Cardiac fibroblast (primary cell): ENCODE data around the gene SRGN.
"Not testable (repeated sequence)": the region's sequence is repeated elsewhere in the genome, so short reads cannot be mapped to it uniquely, and the experiment has no call there.

ENCODE experiments used
- DNase-seq, 2 donors: peaks; one replicate each; pipeline versions ENCODE4 v3.0.0 to v3.0.0-alpha.2; 2010; ENCODE audit warnings: low read depth in 2 of 2
- H3K4me3 ChIP-seq, 2 donors: replicated peaks in 1 of 2; 1 replicate in 1 of 2; 2 replicates in 1 of 2; pipeline ENCODE4 v1.5.1; 2011; ENCODE audit warnings: low read depth in 2 of 2, low read length in 2 of 2, mild to moderate bottlenecking in 2 of 2, moderate library complexity in 1 of 2
- TF ChIP-seq, protein P1 (sequence below): IDR thresholded peaks from one replicate; pipeline ENCODE4 v1.5.1; 2011; ENCODE audit warnings: low read depth, mild to moderate bottlenecking, low read length, inconsistent platforms

The SRGN gene

DNA sequence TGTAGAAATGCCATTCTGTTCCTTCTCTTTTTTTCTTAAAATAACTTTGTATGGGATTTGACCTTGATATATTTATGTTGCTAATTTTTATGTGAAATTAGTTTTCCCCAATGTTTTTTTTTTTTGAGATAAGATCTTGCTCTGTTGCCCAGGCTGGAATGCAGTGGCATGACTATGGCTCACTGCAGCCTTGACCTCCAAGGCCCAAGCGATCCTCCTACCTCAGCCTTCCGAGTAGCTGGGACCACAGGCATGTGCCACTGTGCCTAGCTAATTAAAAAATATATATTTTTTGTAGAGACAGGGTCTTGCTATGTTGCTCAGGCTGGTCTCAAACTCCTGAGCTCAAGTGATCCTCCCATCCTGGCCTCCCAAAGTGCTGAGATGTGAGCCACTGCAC, 52.1 kb downstream of the SRGN start:
- TF ChIP-seq, protein P1, sequence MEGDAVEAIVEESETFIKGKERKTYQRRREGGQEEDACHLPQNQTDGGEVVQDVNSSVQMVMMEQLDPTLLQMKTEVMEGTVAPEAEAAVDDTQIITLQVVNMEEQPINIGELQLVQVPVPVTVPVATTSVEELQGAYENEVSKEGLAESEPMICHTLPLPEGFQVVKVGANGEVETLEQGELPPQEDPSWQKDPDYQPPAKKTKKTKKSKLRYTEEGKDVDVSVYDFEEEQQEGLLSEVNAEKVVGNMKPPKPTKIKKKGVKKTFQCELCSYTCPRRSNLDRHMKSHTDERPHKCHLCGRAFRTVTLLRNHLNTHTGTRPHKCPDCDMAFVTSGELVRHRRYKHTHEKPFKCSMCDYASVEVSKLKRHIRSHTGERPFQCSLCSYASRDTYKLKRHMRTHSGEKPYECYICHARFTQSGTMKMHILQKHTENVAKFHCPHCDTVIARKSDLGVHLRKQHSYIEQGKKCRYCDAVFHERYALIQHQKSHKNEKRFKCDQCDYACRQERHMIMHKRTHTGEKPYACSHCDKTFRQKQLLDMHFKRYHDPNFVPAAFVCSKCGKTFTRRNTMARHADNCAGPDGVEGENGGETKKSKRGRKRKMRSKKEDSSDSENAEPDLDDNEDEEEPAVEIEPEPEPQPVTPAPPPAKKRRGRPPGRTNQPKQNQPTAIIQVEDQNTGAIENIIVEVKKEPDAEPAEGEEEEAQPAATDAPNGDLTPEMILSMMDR, result no peak
- H3K4me3 ChIP-seq, result no peak overlapping the region
- no peak for DNase-seq

DNA sequence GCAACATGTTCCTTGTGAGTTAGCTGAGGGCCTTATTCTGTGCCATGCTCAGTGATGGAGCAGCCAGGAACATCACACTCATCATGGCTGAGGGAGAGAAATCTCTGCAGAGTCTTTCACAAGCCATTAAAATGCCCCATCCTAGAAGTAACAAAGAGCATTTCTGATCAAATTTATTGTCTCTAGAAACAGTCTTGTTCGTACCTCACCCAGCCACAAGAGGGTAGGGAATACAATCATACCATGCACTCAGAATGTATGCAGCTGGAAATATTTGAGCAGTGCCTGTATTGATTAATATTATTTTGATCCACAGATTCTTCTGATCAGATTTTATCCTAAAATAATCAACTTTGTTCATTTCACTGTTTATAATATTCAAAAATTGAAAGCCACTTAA, 53.4 kb downstream of the SRGN start:
- TF ChIP-seq, protein P1, result peak; percentile 4
- DNase-seq, result no peak
- no peak overlapping the region for H3K4me3 ChIP-seq

DNA sequence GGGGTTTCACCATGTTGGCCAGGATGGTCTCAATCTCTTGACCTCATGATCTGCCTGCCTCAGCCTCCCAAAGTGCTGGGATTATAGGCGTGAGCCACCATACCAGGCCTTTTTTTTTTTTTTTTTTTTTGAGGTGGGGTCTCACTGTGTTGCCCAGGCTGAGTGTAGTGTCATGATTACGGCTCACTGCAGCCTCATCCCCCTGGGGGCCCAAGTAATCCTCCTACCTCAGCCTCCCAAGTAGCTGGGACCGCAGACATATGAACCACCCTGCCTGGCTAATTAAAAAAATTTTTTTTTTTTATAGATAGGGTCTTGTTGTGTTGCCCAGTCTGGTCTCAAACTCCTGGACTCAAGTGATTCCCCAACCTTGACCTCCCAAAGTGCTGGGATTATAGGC, 54.2 kb downstream of the SRGN start:
- not testable (repeated sequence) for DNase-seq, H3K4me3 ChIP-seq

DNA sequence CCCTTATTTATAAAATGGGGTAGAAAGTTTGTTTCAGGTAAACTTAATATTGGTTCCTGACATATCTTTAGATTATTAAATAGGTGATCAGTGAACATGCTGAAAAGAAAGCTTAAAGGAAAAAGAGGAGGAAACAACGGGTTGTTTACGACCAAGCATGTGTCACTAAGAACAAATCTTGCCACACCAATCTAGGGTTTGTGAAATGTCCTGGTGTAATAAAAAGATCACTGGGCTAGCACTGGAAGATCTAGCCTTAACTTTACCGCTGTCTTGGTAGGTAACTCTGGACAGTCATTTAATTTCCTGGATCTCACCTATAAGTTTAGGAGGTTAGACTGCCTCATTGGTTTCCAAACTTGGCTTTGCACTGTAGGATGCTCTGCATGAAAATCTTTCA, 55.1 kb downstream of the SRGN start:
- H3K4me3 ChIP-seq, result no peak overlapping the region
- DNase-seq, result no peak
- TF ChIP-seq, protein P1, result no peak

DNA sequence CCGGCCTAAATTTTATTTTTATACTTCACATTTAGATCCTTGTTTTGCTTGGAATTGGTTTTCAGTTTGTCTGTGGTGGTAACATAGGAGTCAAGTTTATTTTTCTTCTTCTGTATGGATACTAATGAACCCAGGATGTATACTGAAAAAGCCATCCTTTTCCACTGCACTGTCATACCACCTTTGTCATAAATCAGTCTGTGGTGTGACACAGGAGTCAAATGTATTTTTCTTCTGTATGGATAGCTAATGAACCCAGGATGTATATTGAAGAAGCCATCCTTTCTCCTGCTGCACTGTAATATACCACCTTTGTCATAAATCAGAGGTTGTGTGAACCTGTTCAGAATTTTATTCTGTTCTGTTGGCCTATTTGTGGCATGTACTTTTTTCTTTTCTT, 57.4 kb downstream of the SRGN start:
- TF ChIP-seq, protein P1, result no peak
- no peak for DNase-seq
- H3K4me3 ChIP-seq, result no peak overlapping the region

DNA sequence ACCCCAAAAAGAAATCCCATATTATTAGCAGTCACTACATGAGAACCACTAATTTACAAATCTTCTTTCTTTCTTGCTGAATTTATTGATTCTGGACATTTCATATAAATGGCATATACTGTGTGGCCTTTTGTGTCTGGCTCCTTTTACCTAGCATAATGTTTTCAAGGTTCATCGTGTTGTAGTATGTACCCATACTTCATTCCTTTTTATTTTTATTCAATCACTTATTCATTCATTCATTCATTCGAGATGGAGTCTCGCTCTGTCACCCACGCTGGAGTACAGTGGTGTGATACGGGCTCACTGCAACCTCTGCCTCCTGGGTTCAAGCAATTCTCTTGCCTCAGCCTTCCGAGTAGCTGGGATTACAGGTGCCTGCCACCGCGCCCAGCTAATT, 58.0 kb downstream of the SRGN start:
- H3K4me3 ChIP-seq, result no peak overlapping the region
- TF ChIP-seq, protein P1, result no peak
- DNase-seq, result no peak

DNA sequence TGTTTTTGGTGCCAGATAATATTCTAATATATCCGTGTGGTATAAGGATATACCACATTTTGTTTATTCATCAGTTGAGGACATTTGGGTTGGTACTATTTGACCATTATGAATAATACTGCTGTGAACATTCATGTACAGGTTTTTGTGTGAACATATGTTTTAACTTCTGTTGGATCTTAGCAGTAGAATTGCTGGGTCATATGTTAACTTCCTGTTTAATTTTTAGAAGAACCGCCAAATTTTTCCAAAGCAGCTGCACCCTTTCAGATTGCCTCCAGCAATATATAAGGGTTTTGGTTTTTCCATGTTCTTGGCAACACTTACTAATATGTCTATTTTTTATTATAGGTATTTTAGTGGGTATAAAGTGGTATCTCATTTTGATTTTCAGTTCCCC, 58.9 kb downstream of the SRGN start:
- TF ChIP-seq, protein P1, result no peak
- no peak overlapping the region for H3K4me3 ChIP-seq
- no peak for DNase-seq
